GM12878 (cell line): ENCODE measurements around the gene NFIX. TPM values are rescaled to one million over a fixed set of nuclear protein-coding genes. Genes with fewer than 3 reads are reported as not detected.
A peak's percentile ranks its signal among the peaks of the same experiment; 100 is the strongest.

Experiments used
- ATF7 ChIP-seq: fragments of 450-650 bp; IDR thresholded peaks from 2 replicates; pipeline ENCODE4 v1.6.1; 2016; ENCODE audit warnings: low read depth, mild to moderate bottlenecking
- CBFB ChIP-seq: IDR thresholded peaks from 2 replicates; pipeline ENCODE4 v1.6.1; 2016; ENCODE audit warnings: antibody characterized with exemption, low read depth
- CHD1 ChIP-seq: IDR thresholded peaks from 2 replicates; pipeline ENCODE4 v1.6.1; 2012; ENCODE audit warnings: low read depth, low read length, improper control_type of control experiment
- ELK1 ChIP-seq: IDR thresholded peaks from 2 replicates; pipeline ENCODE4 v1.6.1; 2012; ENCODE audit warnings: low read depth, low read length, improper control_type of control experiment
- ESRRA ChIP-seq: IDR thresholded peaks from 2 replicates; pipeline ENCODE4 v1.6.1; 2012; ENCODE audit warnings: mild to moderate bottlenecking, low read length, improper control_type of control experiment
- ETV6 ChIP-seq, 2 experiments: fragments of 450-650 bp in 1 of 2; IDR thresholded peaks in 1 of 2; conservative IDR thresholded peaks in 1 of 2; 2 replicates each; pipeline ENCODE4 v1.6.1; 2014; ENCODE audit warnings: antibody characterized with exemption in 1 of 2, borderline replicate concordance in 1 of 2, low read depth in 1 of 2, mild to moderate bottlenecking in 1 of 2, moderate library complexity in 1 of 2
- EZH2 ChIP-seq: IDR thresholded peaks from 2 replicates; pipeline ENCODE4 v1.6.1; 2012; ENCODE audit warnings: low read depth, mild to moderate bottlenecking, control low read depth, inconsistent platforms, low read length, borderline replicate concordance; ENCODE audit not compliant: control insufficient read depth
- FOXK2 ChIP-seq: fragments of 450-650 bp; IDR thresholded peaks from 2 replicates; pipeline ENCODE4 v1.6.1; 2017; ENCODE audit warnings: mild to moderate bottlenecking, moderate library complexity
- KDM1A ChIP-seq: fragments of 200-600 bp; sonication (generic); IDR thresholded peaks from 2 replicates; pipeline ENCODE4 v1.6.1; 2016; ENCODE audit warnings: borderline replicate concordance
- KLF5 ChIP-seq: fragments of 450-650 bp; IDR thresholded peaks from 2 replicates; pipeline ENCODE4 v1.6.1; 2014; ENCODE audit warnings: mild to moderate bottlenecking; ENCODE audit not compliant: partially characterized antibody
- LARP7 ChIP-seq: fragments of 450-650 bp; IDR thresholded peaks from 2 replicates; pipeline ENCODE4 v1.6.1; 2017; ENCODE audit warnings: mild to moderate bottlenecking
- MYC ChIP-seq: IDR thresholded peaks from 2 replicates; pipeline ENCODE4 v1.6.1; 2011; ENCODE audit warnings: mild to moderate bottlenecking, low read length, moderate library complexity, inconsistent platforms; ENCODE audit not compliant: insufficient read depth, insufficient replicate concordance, insufficient read length, severe bottlenecking
- NBN ChIP-seq: fragments of 450-650 bp; IDR thresholded peaks from 2 replicates; pipeline ENCODE4 v1.6.1; 2016
- NFYA ChIP-seq: IDR thresholded peaks from 2 replicates; pipeline ENCODE4 v1.6.1; 2011; ENCODE audit warnings: low read depth, mild to moderate bottlenecking, low read length, improper control_type of control experiment, borderline replicate concordance
- NR2C1 ChIP-seq: fragments of 450-650 bp; IDR thresholded peaks from 2 replicates; pipeline ENCODE4 v1.6.1; 2017; ENCODE audit warnings: antibody characterized with exemption, mild to moderate bottlenecking, moderate library complexity
- NR2C2 ChIP-seq: IDR thresholded peaks from 2 replicates; pipeline ENCODE4 v1.6.1; 2011; ENCODE audit warnings: borderline replicate concordance, low read depth; ENCODE audit not compliant: control insufficient read depth, insufficient read length
- RAD51 ChIP-seq: fragments of 450-650 bp; IDR thresholded peaks from 2 replicates; pipeline ENCODE4 v1.6.1; 2016; ENCODE audit warnings: moderate library complexity, mild to moderate bottlenecking, inconsistent platforms
- RCOR1 ChIP-seq: conservative IDR thresholded peaks from 2 replicates; pipeline ENCODE4 v1.6.1; 2012; ENCODE audit warnings: low read depth, low read length, improper control_type of control experiment
- SREBF1 ChIP-seq: IDR thresholded peaks from 2 replicates; pipeline ENCODE4 v1.6.1; 2012; ENCODE audit warnings: mild to moderate bottlenecking, low read length
- TARDBP ChIP-seq: IDR thresholded peaks from 2 replicates; pipeline ENCODE4 v1.6.1; 2016; ENCODE audit warnings: borderline replicate concordance
- TBL1XR1 ChIP-seq: IDR thresholded peaks from 2 replicates; pipeline ENCODE4 v1.6.1; 2012; ENCODE audit warnings: low read depth, low read length, improper control_type of control experiment
- YY1 ChIP-seq: IDR thresholded peaks from 2 replicates; pipeline ENCODE4 v1.6.1; 2011; ENCODE audit warnings: low read depth, mild to moderate bottlenecking, low read length
- ZBTB33 ChIP-seq: fragments of 450-650 bp; IDR thresholded peaks from 2 replicates; pipeline ENCODE4 v1.6.1; 2017; ENCODE audit warnings: mild to moderate bottlenecking
- ZSCAN29 ChIP-seq: fragments of 450-650 bp; IDR thresholded peaks from 2 replicates; pipeline ENCODE4 v1.6.1; 2017; ENCODE audit warnings: mild to moderate bottlenecking, moderate library complexity
- polyA plus RNA-seq, 11 experiments: library from polyadenylated mRNA; depleted of rRNA in 4 of 11; unstranded in 6 of 11; stranded (reverse) in 5 of 11; fragments of >200 nt; fragmentation: Nextera tagmentation in 4 of 11; fragmentation: Illumina TruSeq in 1 of 11; extraction: Ambion mirVana in 4 of 11; extraction: Trizol in 1 of 11; gene quantifications; 1 replicate in 1 of 11; 2 replicates in 10 of 11; pipeline versions ENCODE4 v1.2.1 to v1.2.3, GENCODE V29; 2011 to 2016; ENCODE audit warnings: inconsistent platforms in 2 of 11, missing spikeins in 2 of 11, low read depth in 1 of 11
- total RNA-seq, 4 experiments: library from RNA; depleted of rRNA in 3 of 4; stranded (reverse); fragments of >200 nt in 3 of 4; fragmentation: Illumina TruSeq in 1 of 4; extraction: Trizol in 1 of 4; gene quantifications; 2 replicates each; pipeline versions ENCODE4 v1.2.1 to v1.2.3, GENCODE V29; 2013 to 2021
- TF ChIP-seq, protein P1 (sequence below): fragments of 450-650 bp; IDR thresholded peaks from 2 replicates; pipeline ENCODE4 v1.6.1; 2014; ENCODE audit warnings: mild to moderate bottlenecking

NFIX gene
- total and polyA plus RNA-seq, 10 of the 15 experiments (the other 5 are each of a cell fraction or from before 2014, with no cell fraction given), result 0.02 to 2.2 (median 0.28) TPM

DNA sequence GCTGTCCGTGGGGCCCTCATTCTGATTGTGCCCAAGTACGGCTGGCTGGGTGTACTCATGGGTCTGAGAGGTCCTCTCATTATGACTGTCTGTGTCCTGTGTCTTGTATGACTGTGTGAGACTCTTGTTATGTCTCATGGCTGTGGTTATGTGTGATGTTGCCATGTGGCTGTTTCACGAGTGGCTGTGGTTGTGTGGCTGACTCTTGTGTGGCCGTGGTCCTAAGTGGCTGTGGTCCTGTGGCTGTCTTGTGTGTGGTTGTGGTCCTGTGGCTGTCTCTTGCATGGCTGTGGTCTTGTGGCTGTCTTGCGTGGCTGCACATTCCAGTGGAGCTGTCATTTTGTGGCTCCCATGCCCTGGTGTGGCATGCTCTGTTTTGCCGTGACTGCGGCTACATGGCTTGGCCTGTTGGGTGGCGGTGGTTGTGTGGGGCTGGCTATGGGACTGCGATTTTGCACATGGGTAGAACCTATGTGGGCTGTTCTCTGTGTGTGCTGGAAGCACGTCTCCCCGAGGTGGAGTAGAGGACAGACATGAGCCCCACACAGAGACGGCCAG lies 104.8 kb downstream of the NFIX start (continued):
- TF ChIP-seq, protein P1, sequence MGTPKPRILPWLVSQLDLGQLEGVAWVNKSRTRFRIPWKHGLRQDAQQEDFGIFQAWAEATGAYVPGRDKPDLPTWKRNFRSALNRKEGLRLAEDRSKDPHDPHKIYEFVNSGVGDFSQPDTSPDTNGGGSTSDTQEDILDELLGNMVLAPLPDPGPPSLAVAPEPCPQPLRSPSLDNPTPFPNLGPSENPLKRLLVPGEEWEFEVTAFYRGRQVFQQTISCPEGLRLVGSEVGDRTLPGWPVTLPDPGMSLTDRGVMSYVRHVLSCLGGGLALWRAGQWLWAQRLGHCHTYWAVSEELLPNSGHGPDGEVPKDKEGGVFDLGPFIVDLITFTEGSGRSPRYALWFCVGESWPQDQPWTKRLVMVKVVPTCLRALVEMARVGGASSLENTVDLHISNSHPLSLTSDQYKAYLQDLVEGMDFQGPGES, result peak; percentile 75; the same call in 1 of the 2 replicates
- TF ChIP-seq MYC, result peak; percentile 61
- TF ChIP-seq ZSCAN29, result peak; percentile 52; the same call in 1 of the 2 replicates
- peak; percentile 70; the same call in 1 of the 2 replicates for TF ChIP-seq ZBTB33
- TF ChIP-seq NBN, result peak; percentile 100
- TF ChIP-seq ETV6 (conservative IDR thresholded peaks at IDR 0.05 in 1 of 2, IDR thresholded peaks at IDR 0.05 in 1 of 2; ENCODE audit: borderline replicate concordance in 1 of 2, low read depth in 1 of 2), result peak in 1 of 2 experiments; percentile 97; a peak in 2 of 4 replicates
- peak; percentile 37; the same call in 1 of the 2 replicates for TF ChIP-seq LARP7
- TF ChIP-seq ESRRA, result no peak
- TF ChIP-seq CHD1, result no peak
- peak; percentile 63; the same call in 1 of the 2 replicates for TF ChIP-seq FOXK2
- peak; percentile 72 for TF ChIP-seq SREBF1
- no peak for TF ChIP-seq NR2C2
- TF ChIP-seq RAD51, result peak; percentile 73; the same call in 1 of the 2 replicates
- peak; percentile 88 for TF ChIP-seq ATF7
- TF ChIP-seq TBL1XR1, result peak; percentile 94
- TF ChIP-seq KDM1A, result no peak
- TF ChIP-seq YY1, result no peak; the same call in 1 of the 2 replicates
- TF ChIP-seq NR2C1, result no peak
- TF ChIP-seq EZH2, result peak; percentile 100; the same call in 1 of the 2 replicates
- no peak for TF ChIP-seq ELK1
- no peak for TF ChIP-seq KLF5
- no peak for TF ChIP-seq NFYA
- peak; percentile 91 for TF ChIP-seq RCOR1
- TF ChIP-seq CBFB, result peak; percentile 100
- peak; percentile 86; the same call in 1 of the 2 replicates for TF ChIP-seq TARDBP
